Erythroblast (primary cell): ENCODE results near the gene TEX14.

Source experiments
- GATA1 ChIP-seq: IDR thresholded peaks from 2 replicates; pipeline ENCODE4 v1.6.1; 2011; ENCODE audit warnings: low read depth, mild to moderate bottlenecking, control low read depth, low read length, moderate library complexity
- POLR2A ChIP-seq: IDR thresholded peaks from 2 replicates; pipeline ENCODE4 v1.6.1; 2011; ENCODE audit warnings: mild to moderate bottlenecking, low read length

DNA sequence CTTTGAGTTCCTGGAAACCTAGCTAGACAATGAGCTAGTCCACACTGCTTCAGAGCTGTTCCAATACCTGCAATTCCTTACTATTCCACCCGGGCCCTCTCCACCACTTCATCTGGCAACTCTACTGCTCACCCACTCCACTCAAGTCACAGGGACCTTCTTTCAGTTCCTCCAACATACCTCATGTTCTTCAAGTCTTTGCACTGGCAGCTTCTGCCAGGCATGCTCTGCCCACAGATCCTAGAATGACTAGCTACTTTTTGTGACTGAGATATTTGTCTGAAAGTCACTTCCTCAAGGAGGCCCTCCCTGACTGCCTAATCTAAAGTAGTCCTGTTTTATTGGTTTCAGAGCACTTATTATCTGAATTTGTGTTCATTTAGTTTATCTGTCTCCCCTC, 86.4 kb downstream of the TEX14 start:
- TF ChIP-seq POLR2A: no peak
- no peak for TF ChIP-seq GATA1
